Measurements from ENCODE around the gene ACAD9.
"Not testable (repeated sequence)": the region's sequence is repeated elsewhere in the genome, so short reads cannot be mapped to it uniquely, and the experiment has no call there.

Gene ACAD9

GRCh38 chr3:128903501-128903900 lies 24.1 kb downstream of the ACAD9 start:
- DNase-seq = no peak

- no peak for DNase-seq
Observed at GRCh38 chr3:128906031-128906803, 26.8 kb downstream of the ACAD9 start.

GRCh38 chr3:128906804-128907525 lies 27.5 kb downstream of the ACAD9 start:
- DNase-seq = no peak

- no peak for DNase-seq
Observed at GRCh38 chr3:128907706-128908445, 28.5 kb downstream of the ACAD9 start.

- no peak for DNase-seq
Observed at GRCh38 chr3:128908951-128909350, 29.5 kb downstream of the ACAD9 start.

- no peak for DNase-seq
Observed at GRCh38 chr3:128910006-128910405, 30.6 kb downstream of the ACAD9 start.

- DNase-seq = no peak
Observed at GRCh38 chr3:128911911-128912310, 32.5 kb downstream of the ACAD9 start.

- no peak for DNase-seq
Observed at GRCh38 chr3:128914966-128915645, 35.7 kb downstream of the ACAD9 start.

- no peak for DNase-seq
Observed at GRCh38 chr3:128917291-128917690, 37.9 kb downstream of the ACAD9 start.

- DNase-seq = no peak
Observed at GRCh38 chr3:128919988-128920387, 40.6 kb downstream of the ACAD9 start.

GRCh38 chr3:128922804-128923459 lies 43.5 kb downstream of the ACAD9 start:
- DNase-seq = peak; percentile 33 to 50

- peak in 1 of 2 donors; percentile 41 for DNase-seq
Observed at GRCh38 chr3:128923576-128923975, 44.2 kb downstream of the ACAD9 start.

GRCh38 chr3:128923986-128924385 lies 44.6 kb downstream of the ACAD9 start:
- not testable (repeated sequence) for DNase-seq

- no peak for DNase-seq
Observed at GRCh38 chr3:128929364-128929763, 49.9 kb downstream of the ACAD9 start.

- no peak for DNase-seq
Observed at GRCh38 chr3:128931046-128931445, 51.6 kb downstream of the ACAD9 start.

GRCh38 chr3:128932516-128933212 lies 53.2 kb downstream of the ACAD9 start:
- DNase-seq = no peak

- no peak for DNase-seq
Observed at GRCh38 chr3:128933213-128933921, 53.9 kb downstream of the ACAD9 start.

GRCh38 chr3:128933922-128934253 lies 54.5 kb downstream of the ACAD9 start:
- no peak for DNase-seq

- no peak for DNase-seq
Observed at GRCh38 chr3:128935922-128936321, 56.5 kb downstream of the ACAD9 start.

- no peak for DNase-seq
Observed at GRCh38 chr3:128936341-128936740, 56.9 kb downstream of the ACAD9 start.

- DNase-seq = no peak
Observed at GRCh38 chr3:128940252-128940651, 60.8 kb downstream of the ACAD9 start.
